Left cardiac atrium (tissue), 4 donors: ENCODE measurements around the gene EML4. TPM values are rescaled to one million over a fixed set of nuclear protein-coding genes. Genes with fewer than 3 reads are reported as not detected.
"Not testable (repeated sequence)": the region's sequence is repeated elsewhere in the genome, so short reads cannot be mapped to it uniquely, and the experiment has no call there.

Experiments used
- ATAC-seq, 2 donors: fragments of 200-7000 bp; cut with Tn5 transposase; one replicate each; pipeline ENCODE4 v1.9.1; 2020; ENCODE audit warnings: mild to moderate bottlenecking in 2 of 2, moderate library complexity in 2 of 2
- DNase-seq: peaks from one replicate; pipeline ENCODE4 v3.0.0-alpha.2; 2020
- intact Hi-C, 2 donors: fragments of 100-400 bp; cut with DNase I; formaldehyde crosslinking; loops; one replicate each; pipeline versions ENCODE4 v1.14.1 to v1.15.1; 2022 to 2023
- total RNA-seq, 2 donors: library from RNA; stranded (reverse); fragmentation: NEBNext Ultra II Directional; extraction: Animal tissue kit (Norgen Biotek cat#: 25700); gene quantifications; one replicate each; pipeline ENCODE4 v1.2.1, GENCODE V29; 2021
- donor health status: DM: no; HTN: yes; CAD: no.
- donor health status: DM: no; HTN: yes; CAD: no; lungs with severe emphysema.
- donor health status: DM: yes; HTN: yes; CAD: no.
- donor health status: Dilated cardiomyopathy.

The EML4 gene
- total RNA-seq, 2 donors from 2014 or later, result 8.5 to 12.4 TPM

- ATAC-seq, intact Hi-C loops, DNase-seq: not testable (repeated sequence)
These were observed 210.9 kb downstream of the EML4 start for GRCh38 chr2:42380026-42380425.

DNA sequence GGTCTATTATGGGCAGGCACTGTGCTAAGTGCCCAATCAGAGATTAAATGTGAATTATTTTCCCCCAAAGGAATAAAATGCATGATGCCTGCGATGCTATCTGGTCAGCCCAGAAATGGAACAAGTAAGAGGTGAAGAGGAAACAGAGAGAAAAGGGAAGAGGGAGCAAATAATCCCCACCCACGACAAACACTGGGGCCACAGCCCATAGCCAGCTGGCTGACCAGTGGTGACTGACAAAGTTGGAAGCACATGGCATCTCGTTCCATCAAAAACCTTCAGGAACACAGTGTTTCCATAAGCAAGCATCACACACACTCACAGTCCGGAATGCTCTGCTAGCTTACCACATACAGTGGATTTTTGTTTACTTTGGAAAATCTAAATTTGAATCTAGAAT is 213.0 kb downstream of the EML4 start:
- ATAC-seq (no peak), DNase-seq (no peak)
- intact Hi-C loops, result no loop called here

Other genes with a start within 250 kb of the EML4 start
- 100 to 1,000 TPM; 138 to 209 TPM for gene PKDCC, start 121.3 kb upstream of the EML4 start, total RNA-seq
- 100 to 1,000 TPM in 1 of 2 donors, 10 to 100 TPM in 1; 86.7 to 101 TPM for gene COX7A2L, start 191.9 kb downstream of the EML4 start, total RNA-seq